HL-60 (cell line): ENCODE data around the gene SF3B4.
A peak's percentile ranks its signal among the peaks of the same experiment; 100 is the strongest.

ENCODE experiments used
- DNase-seq, 2 experiments: peaks; one replicate each; pipeline ENCODE4 v3.0.0-alpha.2; 2010 to 2020; ENCODE audit warnings: low read depth in 1 of 2, low spot score in 1 of 2
- H3K27ac ChIP-seq: fragments of 250-450 bp; sonication (Bioruptor Pico); replicated peaks from 2 replicates; pipeline ENCODE4 v1.5.1; 2020; ENCODE audit warnings: mild to moderate bottlenecking, moderate library complexity
- H3K27me3 ChIP-seq: fragments of 250-450 bp; sonication (Bioruptor Pico); 2 replicates; pipeline ENCODE4 v1.5.1; 2021; ENCODE audit warnings: mild to moderate bottlenecking, moderate library complexity; ENCODE audit not compliant: insufficient read depth, poor library complexity, severe bottlenecking
- H3K4me3 ChIP-seq: replicated peaks from 2 replicates; pipeline ENCODE4 v1.5.1; 2011; ENCODE audit warnings: mild to moderate bottlenecking, control low read depth, low read length; ENCODE audit not compliant: insufficient read depth
- GABPA ChIP-seq: IDR thresholded peaks from 2 replicates; pipeline ENCODE4 v1.6.1; 2012; ENCODE audit warnings: low read depth
- POLR2AphosphoS5 ChIP-seq: IDR thresholded peaks from 2 replicates; pipeline ENCODE4 v1.6.1; 2012; ENCODE audit warnings: low read depth
- SPI1 ChIP-seq: IDR thresholded peaks from 2 replicates; pipeline ENCODE4 v1.6.1; 2012; ENCODE audit warnings: low read depth, mild to moderate bottlenecking, borderline replicate concordance
- TF ChIP-seq, protein P1 (sequence below): IDR thresholded peaks from one replicate; pipeline ENCODE4 v1.5.1; 2011; ENCODE audit warnings: low read length, control low read depth, inconsistent platforms; ENCODE audit not compliant: insufficient read depth
- TF ChIP-seq, protein P2 (sequence below): IDR thresholded peaks from 2 replicates; pipeline ENCODE4 v1.6.1; 2012; ENCODE audit warnings: low read depth; ENCODE audit not compliant: insufficient replicate concordance

SF3B4 gene

GRCh38 chr1:149936170-149936991 lies 8.8 kb upstream of the SF3B4 start, which contains the start of gene MTMR11:
TSS of gene MTMR11 (minus strand) at chr1:149936879. CDS start at chr1:149936647, 232 bp downstream.
- H3K27me3 ChIP-seq, result no peaks in the 10 kb centered on the region
- H3K4me3 ChIP-seq, result no peak within 1 kb of the TSS
- DNase-seq, result no peak
- TF ChIP-seq, protein P1, sequence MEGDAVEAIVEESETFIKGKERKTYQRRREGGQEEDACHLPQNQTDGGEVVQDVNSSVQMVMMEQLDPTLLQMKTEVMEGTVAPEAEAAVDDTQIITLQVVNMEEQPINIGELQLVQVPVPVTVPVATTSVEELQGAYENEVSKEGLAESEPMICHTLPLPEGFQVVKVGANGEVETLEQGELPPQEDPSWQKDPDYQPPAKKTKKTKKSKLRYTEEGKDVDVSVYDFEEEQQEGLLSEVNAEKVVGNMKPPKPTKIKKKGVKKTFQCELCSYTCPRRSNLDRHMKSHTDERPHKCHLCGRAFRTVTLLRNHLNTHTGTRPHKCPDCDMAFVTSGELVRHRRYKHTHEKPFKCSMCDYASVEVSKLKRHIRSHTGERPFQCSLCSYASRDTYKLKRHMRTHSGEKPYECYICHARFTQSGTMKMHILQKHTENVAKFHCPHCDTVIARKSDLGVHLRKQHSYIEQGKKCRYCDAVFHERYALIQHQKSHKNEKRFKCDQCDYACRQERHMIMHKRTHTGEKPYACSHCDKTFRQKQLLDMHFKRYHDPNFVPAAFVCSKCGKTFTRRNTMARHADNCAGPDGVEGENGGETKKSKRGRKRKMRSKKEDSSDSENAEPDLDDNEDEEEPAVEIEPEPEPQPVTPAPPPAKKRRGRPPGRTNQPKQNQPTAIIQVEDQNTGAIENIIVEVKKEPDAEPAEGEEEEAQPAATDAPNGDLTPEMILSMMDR, result no peak
- TF ChIP-seq, protein P2, sequence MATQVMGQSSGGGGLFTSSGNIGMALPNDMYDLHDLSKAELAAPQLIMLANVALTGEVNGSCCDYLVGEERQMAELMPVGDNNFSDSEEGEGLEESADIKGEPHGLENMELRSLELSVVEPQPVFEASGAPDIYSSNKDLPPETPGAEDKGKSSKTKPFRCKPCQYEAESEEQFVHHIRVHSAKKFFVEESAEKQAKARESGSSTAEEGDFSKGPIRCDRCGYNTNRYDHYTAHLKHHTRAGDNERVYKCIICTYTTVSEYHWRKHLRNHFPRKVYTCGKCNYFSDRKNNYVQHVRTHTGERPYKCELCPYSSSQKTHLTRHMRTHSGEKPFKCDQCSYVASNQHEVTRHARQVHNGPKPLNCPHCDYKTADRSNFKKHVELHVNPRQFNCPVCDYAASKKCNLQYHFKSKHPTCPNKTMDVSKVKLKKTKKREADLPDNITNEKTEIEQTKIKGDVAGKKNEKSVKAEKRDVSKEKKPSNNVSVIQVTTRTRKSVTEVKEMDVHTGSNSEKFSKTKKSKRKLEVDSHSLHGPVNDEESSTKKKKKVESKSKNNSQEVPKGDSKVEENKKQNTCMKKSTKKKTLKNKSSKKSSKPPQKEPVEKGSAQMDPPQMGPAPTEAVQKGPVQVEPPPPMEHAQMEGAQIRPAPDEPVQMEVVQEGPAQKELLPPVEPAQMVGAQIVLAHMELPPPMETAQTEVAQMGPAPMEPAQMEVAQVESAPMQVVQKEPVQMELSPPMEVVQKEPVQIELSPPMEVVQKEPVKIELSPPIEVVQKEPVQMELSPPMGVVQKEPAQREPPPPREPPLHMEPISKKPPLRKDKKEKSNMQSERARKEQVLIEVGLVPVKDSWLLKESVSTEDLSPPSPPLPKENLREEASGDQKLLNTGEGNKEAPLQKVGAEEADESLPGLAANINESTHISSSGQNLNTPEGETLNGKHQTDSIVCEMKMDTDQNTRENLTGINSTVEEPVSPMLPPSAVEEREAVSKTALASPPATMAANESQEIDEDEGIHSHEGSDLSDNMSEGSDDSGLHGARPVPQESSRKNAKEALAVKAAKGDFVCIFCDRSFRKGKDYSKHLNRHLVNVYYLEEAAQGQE, result no peak
- TF ChIP-seq POLR2AphosphoS5 (no peak), SPI1 (no peak), GABPA (no peak)
- peak within 1 kb of the TSS; percentile 51 for H3K27ac ChIP-seq

DNA sequence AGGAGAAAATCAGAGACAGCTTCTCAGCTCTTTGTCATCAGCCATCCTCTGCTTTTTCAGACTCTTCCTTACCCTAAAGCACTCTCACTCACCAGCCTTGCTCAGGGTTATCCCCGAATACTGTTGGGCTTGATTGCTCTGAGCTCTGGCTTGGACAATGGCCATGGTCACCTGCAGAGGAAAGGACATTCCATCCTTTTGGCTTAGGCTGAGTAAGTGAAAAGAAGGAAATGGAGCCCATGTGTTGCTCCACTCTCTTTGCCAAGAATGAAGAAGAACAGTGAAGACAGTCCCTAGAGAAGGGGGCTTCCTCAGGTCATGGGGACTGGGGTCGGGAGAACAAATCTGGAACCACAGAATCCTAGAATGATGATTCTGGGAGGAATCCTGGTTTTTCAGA lies 6.8 kb upstream of the SF3B4 start:
- no peak for DNase-seq
- Histone ChIP-seq H3K4me3 (no peak overlapping the region), H3K27me3 (no peaks in the 10 kb centered on the region), H3K27ac (no peak overlapping the region)
- TF ChIP-seq GABPA (no peak), POLR2AphosphoS5 (no peak), SPI1 (no peak)
- TF ChIP-seq, protein P2, result no peak
- TF ChIP-seq, protein P1, result no peak

DNA sequence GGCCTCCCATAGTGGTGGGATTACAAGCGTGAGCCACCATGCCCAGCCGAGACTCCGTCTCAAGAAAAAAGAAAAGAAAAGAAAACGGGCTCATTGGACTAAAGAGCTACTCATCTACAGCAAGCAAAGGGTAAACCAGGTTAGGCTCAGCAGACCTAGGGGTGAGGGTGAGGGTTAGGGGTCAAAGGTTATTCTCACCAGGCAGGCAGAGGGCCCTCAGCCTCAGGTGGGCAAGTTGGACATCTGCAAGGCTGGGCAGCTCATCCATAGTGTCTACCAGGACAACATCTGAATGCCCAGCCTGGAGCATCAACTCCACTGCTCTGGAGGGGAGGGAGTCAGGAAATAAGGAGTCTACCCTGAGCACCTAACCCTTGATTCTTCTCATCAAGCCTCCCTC lies 5.6 kb upstream of the SF3B4 start:
- no peak for DNase-seq
- Histone ChIP-seq H3K27ac (no peak overlapping the region), H3K27me3 (no peaks in the 10 kb centered on the region), H3K4me3 (no peak overlapping the region)
- TF ChIP-seq, protein P1, result no peak
- TF ChIP-seq SPI1, result no peak
- no peak for TF ChIP-seq GABPA
- TF ChIP-seq, protein P2, result no peak
- no peak for TF ChIP-seq POLR2AphosphoS5
